ENCODE results near the gene NPY5R.

GRCh38 chr4:163385466-163385865 is 41.8 kb downstream of the NPY5R start:
- TF ChIP-seq POLR2A (IDR thresholded peaks at IDR 0.05), result no peak
- TF ChIP-seq CTCF (IDR thresholded peaks at IDR 0.05), result no peak
- no peak for TF ChIP-seq POLR2AphosphoS5 (IDR thresholded peaks at IDR 0.05)

Data from suprapubic skin (tissue), 4 donors.